Lung microvascular endothelial cell (primary cell): ENCODE results near the gene PIRT. TPM values are rescaled to one million over a fixed set of nuclear protein-coding genes. Genes with fewer than 3 reads are reported as not detected.
A peak's percentile ranks its signal among the peaks of the same experiment; 100 is the strongest.

Experiments
- DNase-seq, 2 donors: peaks; one replicate each; pipeline versions ENCODE4 v3.0.0 to v3.0.0-alpha.2; 2010; ENCODE audit warnings: low read depth in 2 of 2
- total RNA-seq: library from RNA; depleted of rRNA; stranded (reverse); fragments of >200 nt; gene quantifications from 2 replicates; pipeline ENCODE4 v1.2.1, GENCODE V29; 2014

Gene PIRT
- total RNA-seq, 1 donor from 2014 or later = not detected

DNA sequence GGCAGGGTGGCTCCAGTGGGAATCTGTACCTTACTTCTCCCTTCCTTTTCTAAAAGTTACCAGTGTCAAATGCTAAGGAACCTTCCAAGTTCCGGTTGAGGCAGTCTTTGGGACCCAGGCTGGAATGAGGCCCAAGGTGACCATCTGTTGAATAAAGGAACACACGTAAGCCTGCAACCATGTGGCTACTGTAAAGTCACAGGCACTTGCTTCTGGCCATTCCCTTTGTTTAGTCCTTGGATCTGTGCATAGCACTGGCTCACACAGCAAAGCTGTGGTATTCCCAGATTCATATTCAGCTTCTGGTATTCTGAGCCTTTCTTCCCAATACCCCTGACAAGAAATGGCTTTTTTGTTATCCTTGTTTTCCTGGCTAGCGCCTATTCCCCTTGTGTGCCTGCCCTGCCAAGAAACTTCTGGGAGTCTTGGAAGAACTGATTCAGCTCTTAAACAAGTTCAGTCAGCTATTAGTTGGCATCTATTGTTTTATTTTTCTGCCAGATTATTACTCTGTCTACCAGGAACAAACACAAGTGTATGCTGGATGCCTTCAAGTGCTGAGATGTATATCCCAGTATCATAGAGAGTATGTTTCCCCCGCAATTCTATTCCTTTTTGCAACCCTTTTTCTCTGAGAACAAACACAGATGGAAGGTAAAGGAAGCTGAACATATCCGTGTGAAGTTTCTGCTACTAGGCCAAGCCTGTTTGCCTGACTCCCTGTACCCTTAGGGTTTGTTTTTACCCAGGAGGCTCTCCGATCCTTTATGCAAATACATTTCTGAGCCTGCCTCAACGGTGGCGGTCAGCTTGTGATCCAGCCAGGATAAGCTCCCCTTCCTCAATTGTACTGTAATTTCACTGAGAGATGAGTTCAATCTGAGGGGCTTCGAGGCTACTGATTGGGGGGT is 47.1 kb downstream of the PIRT start:
- DNase-seq = no peak

DNA sequence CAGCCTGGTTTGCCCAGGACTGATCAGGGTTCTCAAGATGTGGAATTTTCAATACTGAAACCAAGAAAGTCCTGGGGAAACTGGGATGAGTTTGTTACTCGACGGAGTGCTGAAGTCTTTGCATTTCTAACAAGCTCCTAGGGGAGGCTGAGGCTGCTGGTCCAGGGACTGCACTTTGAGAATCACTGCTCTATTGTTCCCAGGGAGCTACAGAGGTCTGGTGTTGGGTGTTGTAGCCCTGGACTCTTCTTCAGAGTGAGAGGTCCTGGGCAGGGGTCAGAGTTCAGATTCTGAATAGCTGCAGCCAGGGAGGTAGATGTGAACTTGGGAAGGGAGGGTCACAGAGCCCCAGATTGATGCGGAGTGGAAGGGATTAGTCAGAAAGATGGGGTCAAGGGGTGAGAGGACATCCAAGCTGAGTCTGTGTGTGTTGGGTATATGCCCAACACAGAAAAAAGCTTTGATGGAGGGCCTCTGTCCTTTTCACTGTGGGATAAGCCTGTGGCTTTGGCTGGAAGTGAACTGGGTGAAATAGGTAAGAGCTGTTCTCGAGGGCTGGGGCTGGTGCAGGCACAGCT is 48.1 kb downstream of the PIRT start:
- peak in 1 of 2 donors; percentile 42 for DNase-seq

DNA sequence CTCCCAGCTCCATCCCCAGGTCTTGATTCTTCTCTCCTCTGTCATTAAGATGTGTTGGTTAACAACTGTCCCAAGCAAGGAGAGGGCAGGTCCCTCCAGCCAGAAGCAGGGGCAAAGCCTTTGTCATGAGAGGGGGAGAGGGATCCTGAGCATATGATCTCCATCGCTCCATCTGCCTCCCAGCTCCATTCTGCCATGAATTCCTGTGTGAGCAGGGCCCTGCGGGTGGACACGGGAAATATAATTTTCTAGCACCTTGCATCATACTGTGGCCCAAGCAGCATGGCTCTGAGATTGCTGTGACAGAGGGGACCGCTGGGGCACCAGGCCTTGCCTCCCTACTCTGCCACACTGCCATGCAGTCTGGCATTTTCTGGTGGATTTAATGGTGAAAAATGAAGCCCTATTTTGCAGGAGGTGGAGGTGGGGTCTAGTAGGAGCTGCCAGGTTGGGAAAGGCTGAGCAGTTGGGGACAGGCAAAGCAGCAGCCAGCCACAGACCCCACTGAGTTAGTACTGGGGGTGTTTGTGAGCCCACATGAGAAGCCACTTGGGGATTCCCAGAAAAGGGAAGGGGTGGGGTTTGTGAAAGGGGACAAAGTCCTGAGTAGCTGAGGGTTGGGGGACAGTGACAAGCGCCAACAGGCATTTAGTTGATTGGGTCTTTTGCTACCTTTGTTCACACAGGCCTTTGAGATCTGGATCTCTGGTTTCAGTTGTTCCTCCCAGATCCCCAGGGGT is 50.4 kb downstream of the PIRT start:
- no peak for DNase-seq

DNA sequence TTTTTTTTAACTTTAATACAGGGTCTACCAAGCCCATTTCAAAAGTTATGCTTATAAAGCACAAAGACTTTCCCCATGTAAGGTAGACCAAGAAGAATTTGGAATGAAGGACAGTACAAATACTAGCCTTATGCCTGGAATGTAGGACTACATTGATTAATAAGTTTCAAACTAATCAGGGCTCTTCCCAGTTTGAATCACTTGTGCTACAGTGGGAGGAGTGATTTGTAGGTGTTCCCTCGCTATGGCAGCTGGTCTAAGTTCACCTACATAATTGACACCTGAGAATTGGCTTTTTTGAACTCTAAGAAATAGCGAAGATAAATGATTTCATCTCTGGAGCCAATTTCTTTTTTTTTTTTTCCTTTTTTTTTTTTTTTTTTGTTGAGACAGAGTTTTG is 52.6 kb downstream of the PIRT start:
- DNase-seq = no peak

DNA sequence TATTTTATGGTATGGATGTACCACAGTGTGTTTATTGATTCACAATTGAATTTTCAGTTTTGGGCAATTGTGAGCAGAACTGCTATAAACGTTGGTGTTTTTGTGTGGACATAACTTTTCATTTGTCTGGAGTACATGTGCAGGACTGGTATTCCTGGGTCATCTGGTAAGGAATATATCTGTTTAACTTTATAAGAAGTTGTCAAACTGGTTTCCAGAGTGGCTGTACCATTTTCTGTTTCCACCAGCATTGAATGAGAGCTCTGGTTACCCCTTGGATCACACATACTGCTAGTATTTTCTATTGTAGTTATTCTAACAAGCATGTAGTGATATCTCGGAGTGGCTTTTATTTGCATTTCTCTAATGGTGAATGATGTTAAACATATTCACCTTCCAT is 58.3 kb downstream of the PIRT start:
- no peak for DNase-seq

DNA sequence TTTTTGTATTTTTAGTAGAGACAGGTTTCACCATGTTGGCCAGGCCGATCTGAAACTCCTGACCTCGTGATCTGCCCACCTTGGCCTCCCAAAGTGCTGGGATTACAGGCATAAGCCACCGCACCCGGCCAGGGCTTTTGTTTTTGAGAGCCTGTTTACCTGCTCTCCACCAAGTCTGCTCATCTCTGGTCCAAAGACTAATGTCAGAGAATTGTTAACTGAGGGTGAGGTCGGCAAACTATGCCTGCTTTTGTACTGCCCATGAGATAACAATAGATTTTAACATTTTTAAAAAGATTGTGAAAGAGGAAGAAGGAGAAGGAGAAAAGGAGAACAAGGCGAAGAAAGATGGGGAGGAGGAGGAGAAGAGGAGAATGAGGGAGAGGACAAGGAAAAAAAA is 60.0 kb downstream of the PIRT start:
- no peak for DNase-seq

DNA sequence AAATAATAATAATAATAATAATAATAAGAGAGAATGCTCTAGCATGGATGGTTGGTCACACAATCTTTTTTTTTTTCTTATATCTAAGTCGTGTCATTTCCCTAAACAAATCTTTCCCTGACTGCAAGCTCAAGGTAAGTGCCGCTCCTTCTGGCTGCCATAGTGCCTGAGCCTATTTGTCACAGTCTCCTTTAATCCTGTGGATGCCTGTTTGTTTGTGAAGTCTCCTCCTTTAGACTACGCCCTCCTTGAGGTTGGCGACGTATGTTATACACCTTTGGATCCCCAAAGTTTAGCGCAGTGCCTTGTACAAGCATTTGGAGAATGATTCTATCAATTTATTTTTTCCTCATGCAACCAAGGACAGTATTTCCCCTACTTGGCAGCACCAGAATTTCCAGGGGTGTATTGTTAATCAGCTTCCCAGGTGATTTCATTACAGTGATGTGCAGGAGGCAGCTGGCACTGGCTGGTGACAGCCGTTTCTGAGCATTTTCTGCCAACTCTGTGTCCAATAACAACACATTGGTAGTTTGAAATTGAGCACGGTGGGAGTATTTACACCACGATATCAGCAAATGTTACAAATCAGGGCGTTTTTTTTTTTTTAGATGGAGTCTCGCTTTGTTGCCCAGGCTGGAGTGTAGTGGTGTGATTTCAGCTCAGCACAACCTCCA is 60.6 kb downstream of the PIRT start:
- DNase-seq = no peak

DNA sequence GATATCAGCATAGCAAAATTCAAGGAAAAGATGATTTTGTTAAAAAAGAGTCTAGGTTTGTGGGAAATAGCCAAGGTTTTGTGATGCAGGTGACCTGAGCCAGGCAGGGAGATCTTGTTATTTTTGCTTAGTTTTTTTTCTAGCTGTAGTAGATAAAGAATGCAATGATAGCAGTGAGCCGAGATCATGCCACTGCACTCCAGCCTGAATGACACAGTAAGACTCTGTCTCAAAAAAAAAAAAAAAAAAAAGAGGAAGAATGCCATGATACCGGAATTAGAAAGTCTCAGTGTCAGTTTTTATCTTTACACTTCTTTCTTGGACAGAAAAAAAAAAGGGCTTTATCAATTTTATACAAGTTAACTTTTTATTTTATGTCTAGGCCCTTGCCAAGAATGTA is 61.5 kb downstream of the PIRT start:
- no peak for DNase-seq

DNA sequence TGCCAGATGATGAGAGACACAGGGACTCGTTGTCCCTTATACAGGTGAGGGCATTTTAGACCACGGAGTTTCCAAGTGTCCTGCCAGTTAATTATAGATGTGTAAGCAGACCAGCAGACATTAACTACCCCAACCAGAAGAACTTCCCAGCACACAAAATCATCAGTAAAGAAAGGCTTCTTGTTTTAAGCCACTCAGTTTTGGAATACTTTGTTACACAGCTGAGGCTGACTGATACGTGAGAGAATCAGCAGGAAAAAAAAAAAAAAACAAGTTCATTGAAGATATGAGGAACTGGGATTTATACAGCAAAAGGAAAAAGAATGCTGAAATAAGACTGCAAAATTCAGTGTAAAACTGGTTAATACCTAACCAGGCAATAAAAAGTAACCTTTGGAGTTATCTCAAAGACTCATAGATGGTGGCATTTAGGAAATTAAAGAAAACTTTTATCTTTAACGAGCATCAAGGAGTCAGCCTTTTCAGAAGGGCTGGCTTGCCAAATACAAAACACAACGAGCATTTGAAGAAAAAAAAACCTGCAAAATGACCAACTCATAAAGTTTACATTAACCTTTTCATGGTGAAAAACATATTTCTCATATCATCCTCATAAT is 62.0 kb downstream of the PIRT start:
- no peak for DNase-seq

DNA sequence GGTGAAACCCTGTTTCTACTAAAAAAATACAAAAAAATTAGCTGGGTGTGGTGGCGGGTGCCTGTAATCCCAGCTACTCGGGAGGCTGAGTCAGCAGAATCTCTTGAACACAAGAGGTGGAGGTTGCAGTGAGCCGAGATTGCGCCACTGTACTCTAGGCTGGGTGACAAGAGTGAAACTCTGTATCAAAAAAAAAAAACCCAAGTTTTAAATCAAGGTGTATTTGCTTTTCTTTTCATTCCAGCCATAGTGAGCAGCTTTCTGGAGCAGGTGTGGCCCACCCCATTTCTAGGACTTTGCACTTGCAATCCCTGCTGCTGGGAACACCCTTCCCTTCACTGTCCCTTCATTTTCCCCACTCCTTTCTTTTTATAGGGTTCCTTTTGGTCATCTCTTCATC is 62.8 kb downstream of the PIRT start:
- DNase-seq = no peak

DNA sequence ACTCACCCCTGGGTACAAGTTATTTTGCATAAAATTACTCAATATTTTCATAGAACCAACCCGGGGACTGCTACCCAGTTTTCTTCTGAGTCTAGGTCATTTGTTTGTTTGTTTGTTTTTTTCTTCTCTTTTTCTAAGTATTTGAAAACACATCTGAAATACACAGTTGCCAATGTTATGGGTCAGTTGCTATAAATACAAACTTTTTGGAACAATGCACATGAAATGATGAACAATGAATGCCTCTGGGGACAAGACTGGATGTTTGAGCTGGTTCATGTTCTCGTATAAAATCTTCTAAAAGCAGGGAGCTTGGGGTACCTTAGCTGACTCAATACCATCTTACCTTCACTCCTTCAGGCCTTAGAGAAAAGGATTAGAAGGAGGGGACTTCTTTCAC is 64.5 kb downstream of the PIRT start:
- no peak for DNase-seq

Other genes starting within 250 kb of the PIRT start
- 0.22 and 0.40 TPM in 2 replicates for gene MYH3, start 180.8 kb downstream of the PIRT start, total RNA-seq
- gene SCO1, start 140.6 kb downstream of the PIRT start, total RNA-seq = 36.4 and 50.0 TPM in 2 replicates
- gene ADPRM, start 140.5 kb downstream of the PIRT start, total RNA-seq = 10.0 and 10.7 TPM in 2 replicates
- gene TMEM220, start 108.1 kb downstream of the PIRT start, total RNA-seq = 1.1 and 2.4 TPM in 2 replicates
- gene TMEM238L, start 34.0 kb downstream of the PIRT start, total RNA-seq = not detected in 2 replicates